22Rv1 (cell line): ENCODE measurements around the gene SCG5.

Experiments used
- CTCF ChIP-seq: fragments of 450-650 bp; IDR thresholded peaks from 2 replicates; pipeline ENCODE4 v1.5.1; 2017; ENCODE audit warnings: mild to moderate bottlenecking
- ZFX ChIP-seq: fragments of 450-650 bp; IDR thresholded peaks from 2 replicates; pipeline ENCODE4 v1.6.1; 2017; ENCODE audit warnings: antibody characterized with exemption, borderline replicate concordance

GRCh38 chr15:32657198-32657883 is 15.8 kb downstream of the SCG5 start:
- TF ChIP-seq CTCF (peak; percentile 51), ZFX (no peak)
